Activated naive CD8-positive, alpha-beta T cell treated with anti-CD3 and anti-CD28 coated beads, Interleukin-2, amount 10 ng/mL, durations not matched to agents 7 days and 5 days (primary cell): ENCODE measurements around the gene NEDD4L. TPM values are rescaled to one million over a fixed set of nuclear protein-coding genes. Genes with fewer than 3 reads are reported as not detected.

Experiments
- ATAC-seq: fragments of 150-1000 bp; cut with Tn5 transposase; one replicate; pipeline ENCODE4 v1.10.0; 2021; ENCODE audit warnings: low read depth, moderate library complexity
- POLR2A ChIA-PET: fragments of 350-600 bp; sonication (Branson Sonifier 250); formaldehyde crosslinking; loops from one replicate; lab custom pipeline; 2021; ENCODE audit warnings: antibody characterized with exemption; lab: Charles Lee
- DNase-seq: peaks from one replicate; pipeline ENCODE4 v3.0.0; 2021
- H3K27ac Mint-ChIP-seq: one replicate; pipeline ENCODE4 v1.8.0; 2022; ENCODE audit warnings: mild to moderate bottlenecking, mixed read lengths
- H3K27me3 Mint-ChIP-seq: one replicate; pipeline ENCODE4 v1.8.0; 2022; ENCODE audit warnings: mild to moderate bottlenecking, moderate library complexity, mixed read lengths
- H3K36me3 Mint-ChIP-seq: one replicate; pipeline ENCODE4 v1.8.0; 2021; ENCODE audit warnings: mild to moderate bottlenecking, mixed read lengths
- H3K4me1 Mint-ChIP-seq: one replicate; pipeline ENCODE4 v1.8.0; 2021; ENCODE audit warnings: mixed read lengths
- H3K4me3 Mint-ChIP-seq: one replicate; pipeline ENCODE4 v1.8.0; 2022; ENCODE audit warnings: mild to moderate bottlenecking, moderate library complexity, mixed read lengths
- H3K9me3 Mint-ChIP-seq: one replicate; pipeline ENCODE4 v1.8.0; 2021; ENCODE audit warnings: mixed read lengths
- total RNA-seq, 2 experiments: library from RNA; stranded (reverse); gene quantifications; one replicate each; pipeline ENCODE4 v1.2.3, GENCODE V29; 2021

The NEDD4L gene
- total RNA-seq, 2 experiments from 2014 or later: 4.4 to 7.4 TPM

DNA sequence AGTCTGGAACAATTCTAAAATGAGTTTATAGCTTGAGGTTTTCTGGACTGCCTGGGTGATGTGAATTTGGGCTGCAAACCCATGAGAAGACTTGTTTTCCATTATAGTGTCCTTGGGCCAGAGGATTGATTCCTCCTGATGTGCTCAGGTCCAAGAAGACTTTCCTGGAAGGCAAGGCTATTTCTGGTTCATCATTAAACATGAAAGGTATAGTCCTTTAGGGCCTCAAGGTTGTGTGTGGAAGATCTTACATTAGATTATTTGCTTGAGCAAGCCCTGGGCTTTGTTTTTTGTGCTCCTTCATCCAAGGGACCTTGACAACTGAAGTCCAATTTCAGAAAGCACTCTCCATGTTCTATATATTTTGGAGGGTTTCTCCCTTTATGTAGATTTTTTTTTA lies 26.8 kb upstream of the NEDD4L start:
- peaks cover 4% of the 10 kb centered on the region for H3K9me3 Mint-ChIP-seq
- H3K27me3 Mint-ChIP-seq: peaks cover 11% of the 10 kb centered on the region
- no peaks in the 10 kb centered on the region for H3K4me1 Mint-ChIP-seq
- no peak overlapping the region for H3K27ac Mint-ChIP-seq
- DNase-seq (no peak), ATAC-seq (no peak)
- POLR2A ChIA-PET: no interaction called here
- H3K4me3 Mint-ChIP-seq: no peak overlapping the region
- no peaks in the 10 kb centered on the region for H3K36me3 Mint-ChIP-seq

DNA sequence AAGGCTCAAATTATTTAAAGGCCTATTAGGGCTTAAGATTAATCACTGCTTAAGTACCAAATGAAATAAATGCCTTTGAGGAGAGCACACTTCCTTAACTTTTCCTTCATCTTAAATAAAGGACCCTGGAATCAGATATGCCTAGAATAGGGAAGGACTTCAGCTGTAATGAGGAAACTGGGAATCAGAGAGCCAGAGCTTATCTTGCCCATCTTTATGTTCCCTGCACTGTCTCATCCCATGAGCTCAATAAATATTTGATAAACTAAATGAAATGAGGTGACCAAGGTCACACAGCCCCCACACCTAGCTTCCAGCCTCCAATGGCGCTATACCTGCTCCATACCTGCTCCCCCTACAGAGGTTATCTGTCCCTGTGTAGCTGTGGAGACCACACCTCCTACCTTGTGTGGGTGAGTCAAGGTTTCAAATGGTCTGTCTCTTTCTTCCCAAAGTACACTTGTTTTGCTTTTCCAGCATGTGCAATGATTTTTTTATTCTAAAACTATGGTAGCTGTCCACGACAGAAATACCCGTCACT lies 23.4 kb upstream of the NEDD4L start:
- no peak for DNase-seq
- POLR2A ChIA-PET: no interaction called here

DNA sequence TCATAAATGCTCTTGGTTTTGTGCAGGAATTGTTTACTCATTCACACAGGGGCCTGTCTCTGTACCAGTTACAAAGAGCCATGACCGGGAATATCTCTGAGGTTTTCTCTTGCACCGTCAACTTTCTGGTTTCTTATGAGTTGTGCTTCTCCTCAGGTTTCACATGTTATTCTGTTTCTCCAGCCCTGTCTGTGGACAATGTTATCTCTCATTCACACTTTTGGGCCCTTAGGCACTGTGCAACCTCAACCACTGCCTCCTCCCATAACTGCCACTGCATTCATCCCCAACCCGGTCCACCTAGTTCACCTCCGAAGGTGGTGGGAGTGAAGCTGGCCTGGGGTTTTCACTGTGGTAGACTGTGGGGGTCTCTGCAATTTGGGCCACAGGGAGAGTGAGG lies 22.5 kb upstream of the NEDD4L start:
- H3K27me3 Mint-ChIP-seq: peaks cover 14% of the 10 kb centered on the region
- POLR2A ChIA-PET: no interaction called here
- H3K27ac Mint-ChIP-seq: no peak overlapping the region
- ATAC-seq (no peak), DNase-seq (no peak)
- H3K9me3 Mint-ChIP-seq: no peaks in the 10 kb centered on the region
- no peak overlapping the region for H3K4me3 Mint-ChIP-seq
- H3K36me3 Mint-ChIP-seq: no peaks in the 10 kb centered on the region
- no peaks in the 10 kb centered on the region for H3K4me1 Mint-ChIP-seq

More for the DNA sequence above, 23.4 kb upstream of the NEDD4L start:
- peaks cover 14% of the 10 kb centered on the region for H3K27me3 Mint-ChIP-seq
- H3K9me3 Mint-ChIP-seq: peaks cover 3% of the 10 kb centered on the region
- no peak overlapping the region for H3K4me3 Mint-ChIP-seq
- ATAC-seq: no peak
- no peak overlapping the region for H3K27ac Mint-ChIP-seq
- H3K4me1 Mint-ChIP-seq: no peaks in the 10 kb centered on the region
- H3K36me3 Mint-ChIP-seq: no peaks in the 10 kb centered on the region

DNA sequence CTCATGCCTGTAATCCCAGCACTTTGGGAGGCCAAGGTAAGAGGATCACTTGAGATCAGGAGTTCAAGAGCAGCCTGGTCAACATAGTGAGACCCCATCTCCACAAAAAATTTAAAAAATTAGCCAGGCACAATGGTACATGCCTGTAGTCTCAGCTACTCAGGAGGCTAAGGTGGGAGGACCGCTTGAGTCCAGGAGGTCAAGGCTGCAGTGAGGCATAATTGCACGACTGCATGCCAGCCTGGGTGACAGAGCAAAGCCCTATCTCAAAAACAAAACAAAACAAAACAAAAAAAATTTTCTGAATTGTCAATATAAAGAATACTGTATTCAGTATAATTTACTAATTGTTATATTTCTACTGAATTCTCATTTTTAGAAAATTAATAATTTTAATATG lies 20.9 kb upstream of the NEDD4L start:
- DNase-seq (no peak), ATAC-seq (no peak)
- Mint-ChIP-seq H3K36me3 (no peaks in the 10 kb centered on the region), H3K4me1 (no peaks in the 10 kb centered on the region), H3K27me3 (peaks cover 14% of the 10 kb centered on the region), H3K9me3 (no peaks in the 10 kb centered on the region), H3K27ac (no peak overlapping the region), H3K4me3 (no peak overlapping the region)
- POLR2A ChIA-PET: no interaction called here

DNA sequence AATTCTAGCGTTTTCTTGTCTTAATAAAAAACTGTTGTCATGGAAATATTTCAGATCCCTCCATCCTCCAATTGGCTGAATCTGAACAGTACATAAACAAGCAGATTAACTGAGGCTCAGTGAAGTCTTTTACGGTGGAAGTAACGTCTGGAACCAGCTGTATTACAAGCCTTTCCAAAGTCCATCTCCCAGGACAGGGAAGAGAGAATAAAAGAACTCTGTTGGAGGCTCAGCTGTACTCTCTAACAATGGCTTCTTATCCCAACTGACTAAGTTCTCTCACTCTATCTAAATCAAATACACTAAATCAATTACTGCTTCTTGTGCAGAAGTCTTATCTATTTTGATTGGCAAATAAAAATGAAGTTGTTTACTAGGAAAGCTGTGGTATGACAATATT lies 19.9 kb upstream of the NEDD4L start:
- no peaks in the 10 kb centered on the region for H3K36me3 Mint-ChIP-seq
- no peaks in the 10 kb centered on the region for H3K4me1 Mint-ChIP-seq
- ATAC-seq (no peak), DNase-seq (no peak)
- no peaks in the 10 kb centered on the region for H3K9me3 Mint-ChIP-seq
- H3K27ac Mint-ChIP-seq: no peak overlapping the region
- POLR2A ChIA-PET: no interaction called here
- no peak overlapping the region for H3K4me3 Mint-ChIP-seq
- peaks cover 14% of the 10 kb centered on the region for H3K27me3 Mint-ChIP-seq

DNA sequence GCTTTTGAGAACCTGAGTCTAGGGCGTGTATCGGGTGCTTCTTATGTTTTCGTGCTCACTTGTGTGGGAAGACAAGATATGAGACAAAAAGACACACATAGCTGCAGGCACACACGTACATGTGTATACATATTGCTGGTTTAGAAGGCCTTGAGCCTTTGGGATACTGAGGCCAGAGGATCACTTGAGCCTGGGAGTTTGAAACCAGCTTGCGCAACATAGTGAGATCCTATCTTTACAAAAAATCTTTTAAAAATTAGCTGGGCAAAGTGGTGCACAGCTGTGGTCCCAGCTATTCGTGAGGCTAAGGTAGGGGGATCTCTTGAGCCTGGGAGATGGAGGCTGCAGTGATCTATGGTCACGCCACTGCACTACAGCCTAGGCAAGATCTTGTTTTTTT lies 18.8 kb upstream of the NEDD4L start:
- H3K27ac Mint-ChIP-seq: no peak overlapping the region
- POLR2A ChIA-PET: no interaction called here
- no peak for DNase-seq
- H3K4me3 Mint-ChIP-seq: no peak overlapping the region
- H3K4me1 Mint-ChIP-seq: no peaks in the 10 kb centered on the region
- peaks cover 14% of the 10 kb centered on the region for H3K27me3 Mint-ChIP-seq
- H3K9me3 Mint-ChIP-seq: no peaks in the 10 kb centered on the region
- ATAC-seq: no peak
- H3K36me3 Mint-ChIP-seq: no peaks in the 10 kb centered on the region

DNA sequence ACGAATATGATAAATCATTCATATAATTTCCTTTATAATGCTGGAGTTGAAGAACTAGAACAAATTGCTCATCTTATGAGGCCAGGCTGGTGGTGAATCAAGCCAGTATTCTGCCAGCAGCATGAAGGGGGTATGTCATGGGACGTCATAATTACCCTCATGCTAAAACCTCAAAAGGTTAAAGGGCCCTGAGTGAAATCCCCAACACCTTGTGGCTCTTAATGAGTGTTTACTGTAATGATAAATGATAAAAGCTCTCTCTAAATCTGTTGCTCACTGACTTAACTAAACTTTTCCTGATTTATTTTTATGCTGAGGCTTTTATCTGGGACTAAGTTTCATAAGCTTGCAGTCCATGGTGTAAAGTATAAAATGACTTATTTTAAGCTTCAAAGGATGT lies 18.3 kb upstream of the NEDD4L start:
- Mint-ChIP-seq H3K36me3 (no peaks in the 10 kb centered on the region), H3K27me3 (peaks cover 14% of the 10 kb centered on the region), H3K9me3 (no peaks in the 10 kb centered on the region), H3K4me1 (no peaks in the 10 kb centered on the region), H3K4me3 (no peak overlapping the region), H3K27ac (no peak overlapping the region)
- ATAC-seq (no peak), DNase-seq (no peak)
- POLR2A ChIA-PET: no interaction called here

DNA sequence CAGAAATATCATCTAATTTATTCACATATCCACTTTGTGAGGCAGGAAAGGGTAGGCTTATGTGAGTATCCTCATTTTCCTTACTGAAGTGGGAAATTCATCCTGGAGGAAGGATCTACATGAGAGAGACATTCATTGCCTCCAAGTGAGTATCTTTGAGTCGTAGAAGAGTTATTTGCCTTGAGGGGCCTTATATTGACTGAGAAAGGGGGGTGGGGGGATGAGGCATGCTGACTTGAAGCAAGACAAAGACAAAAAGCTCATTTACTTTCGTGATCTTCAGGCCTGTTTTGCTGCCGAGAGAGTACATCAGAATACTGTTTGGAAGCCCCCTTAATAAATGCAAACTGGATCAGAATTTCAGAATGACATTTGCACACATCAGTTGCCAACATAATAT lies 17.6 kb upstream of the NEDD4L start:
- ATAC-seq (no peak), DNase-seq (no peak)
- H3K36me3 Mint-ChIP-seq: no peaks in the 10 kb centered on the region
- H3K9me3 Mint-ChIP-seq: no peaks in the 10 kb centered on the region
- peaks cover 12% of the 10 kb centered on the region for H3K27me3 Mint-ChIP-seq
- H3K4me3 Mint-ChIP-seq: no peak overlapping the region
- H3K27ac Mint-ChIP-seq: no peak overlapping the region
- POLR2A ChIA-PET: no interaction called here
- H3K4me1 Mint-ChIP-seq: no peaks in the 10 kb centered on the region

DNA sequence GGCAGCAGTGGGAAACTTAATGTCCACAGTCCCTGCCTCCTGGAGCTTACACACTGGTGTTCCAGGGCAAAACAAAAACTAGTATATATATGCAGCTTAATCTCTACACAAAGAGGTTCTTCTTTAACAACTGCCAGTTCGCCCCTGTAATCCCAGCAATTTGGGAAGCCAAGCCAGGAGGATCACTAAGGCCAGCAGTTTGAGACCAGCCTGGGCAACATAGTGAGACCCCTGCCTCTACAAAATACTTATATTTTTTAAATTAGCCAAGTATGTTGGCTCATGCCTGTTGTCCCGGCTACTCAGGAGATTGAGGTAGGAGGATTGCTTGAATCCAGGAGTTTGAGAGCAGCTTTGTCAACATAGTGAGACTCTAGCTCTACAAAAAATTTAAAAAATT lies 17.2 kb upstream of the NEDD4L start:
- POLR2A ChIA-PET: no interaction called here
- no peaks in the 10 kb centered on the region for H3K4me1 Mint-ChIP-seq
- ATAC-seq (no peak), DNase-seq (no peak)
- H3K4me3 Mint-ChIP-seq: no peak overlapping the region
- H3K9me3 Mint-ChIP-seq: no peaks in the 10 kb centered on the region
- H3K27ac Mint-ChIP-seq: no peak overlapping the region
- H3K27me3 Mint-ChIP-seq: peaks cover 17% of the 10 kb centered on the region
- no peaks in the 10 kb centered on the region for H3K36me3 Mint-ChIP-seq

DNA sequence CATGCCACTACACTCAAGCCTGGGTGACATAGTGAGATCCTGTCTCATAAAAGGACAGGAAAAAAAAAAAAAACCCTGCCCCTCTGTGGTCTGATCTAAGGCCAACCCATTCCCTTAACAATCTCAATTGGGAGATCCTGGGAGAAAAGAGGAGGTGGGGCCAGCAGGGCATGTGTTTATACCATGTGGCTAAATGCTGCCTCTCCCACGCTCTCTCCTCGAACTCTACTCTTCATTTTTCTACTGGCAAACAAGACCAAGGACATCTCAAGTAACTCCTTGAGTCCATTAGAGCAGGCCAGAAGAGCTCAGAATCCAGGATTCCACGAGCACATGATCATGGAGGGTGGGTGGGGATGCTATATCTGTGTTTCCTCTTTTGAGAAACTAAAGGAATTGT lies 16.7 kb upstream of the NEDD4L start:
- no peak overlapping the region for H3K27ac Mint-ChIP-seq
- ATAC-seq (no peak), DNase-seq (no peak)
- POLR2A ChIA-PET: no interaction called here
- no peaks in the 10 kb centered on the region for H3K4me1 Mint-ChIP-seq
- peaks cover 17% of the 10 kb centered on the region for H3K27me3 Mint-ChIP-seq
- no peaks in the 10 kb centered on the region for H3K36me3 Mint-ChIP-seq
- no peaks in the 10 kb centered on the region for H3K9me3 Mint-ChIP-seq
- no peak overlapping the region for H3K4me3 Mint-ChIP-seq

DNA sequence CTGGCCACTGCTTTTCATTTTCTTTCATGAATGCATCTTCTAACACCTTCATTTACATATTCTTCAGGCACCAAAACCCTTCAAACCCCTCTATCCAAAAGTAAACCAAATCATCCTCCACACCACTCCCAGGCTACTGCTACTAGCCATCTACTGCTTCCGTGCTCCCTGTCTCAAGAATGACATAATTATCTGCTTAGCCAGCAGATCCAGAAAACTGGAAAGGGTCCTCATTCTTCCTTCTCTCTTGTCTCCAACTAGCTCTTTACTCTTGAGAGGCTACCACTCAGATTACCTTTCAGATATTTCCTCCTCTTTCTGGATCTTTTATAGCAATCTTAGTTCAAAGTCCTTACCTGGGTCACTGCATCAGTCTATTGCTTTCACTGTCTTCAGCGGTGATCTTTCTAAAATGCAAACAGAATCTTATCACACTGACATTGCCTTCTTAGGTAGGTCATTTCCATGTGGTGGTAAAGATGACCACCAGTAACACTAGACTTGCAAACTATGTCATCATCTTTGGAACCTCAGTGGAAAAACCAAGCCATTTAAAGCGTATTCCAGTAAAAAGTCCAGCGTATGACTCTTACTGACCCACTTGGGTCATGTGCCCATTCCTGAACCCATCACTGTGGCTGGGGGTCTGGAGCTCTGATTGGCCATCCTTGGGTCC lies 15.8 kb upstream of the NEDD4L start:
- no peak overlapping the region for H3K4me3 Mint-ChIP-seq
- H3K36me3 Mint-ChIP-seq: no peaks in the 10 kb centered on the region
- peaks cover 17% of the 10 kb centered on the region for H3K27me3 Mint-ChIP-seq
- POLR2A ChIA-PET: no interaction called here
- ATAC-seq (no peak), DNase-seq (no peak)
- H3K4me1 Mint-ChIP-seq: no peaks in the 10 kb centered on the region
- no peak overlapping the region for H3K27ac Mint-ChIP-seq
- no peaks in the 10 kb centered on the region for H3K9me3 Mint-ChIP-seq

DNA sequence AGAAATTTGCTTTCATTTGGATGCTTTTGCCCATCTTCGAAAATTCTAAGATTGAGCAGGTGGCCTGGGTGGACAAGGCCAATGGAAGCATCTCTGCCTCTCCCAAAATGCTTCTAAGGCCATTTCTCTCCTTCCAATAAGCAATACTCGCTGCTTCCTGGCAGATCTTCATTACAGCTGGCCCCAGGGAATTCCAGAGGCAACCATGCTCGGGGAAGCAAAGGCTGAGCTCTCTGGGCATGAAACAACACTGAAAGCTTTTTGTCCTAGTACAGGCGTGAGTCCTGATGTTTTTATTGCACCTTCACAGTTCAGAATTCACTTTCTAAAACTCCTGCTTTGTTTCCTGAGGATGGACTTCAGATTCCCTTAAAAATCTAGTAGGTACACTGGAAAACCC lies 11.8 kb upstream of the NEDD4L start:
- Mint-ChIP-seq H3K4me3 (no peak overlapping the region), H3K36me3 (no peaks in the 10 kb centered on the region), H3K4me1 (no peaks in the 10 kb centered on the region), H3K9me3 (no peaks in the 10 kb centered on the region), H3K27me3 (peaks cover 24% of the 10 kb centered on the region), H3K27ac (no peak overlapping the region)
- DNase-seq (no peak), ATAC-seq (no peak)
- POLR2A ChIA-PET: no interaction called here

DNA sequence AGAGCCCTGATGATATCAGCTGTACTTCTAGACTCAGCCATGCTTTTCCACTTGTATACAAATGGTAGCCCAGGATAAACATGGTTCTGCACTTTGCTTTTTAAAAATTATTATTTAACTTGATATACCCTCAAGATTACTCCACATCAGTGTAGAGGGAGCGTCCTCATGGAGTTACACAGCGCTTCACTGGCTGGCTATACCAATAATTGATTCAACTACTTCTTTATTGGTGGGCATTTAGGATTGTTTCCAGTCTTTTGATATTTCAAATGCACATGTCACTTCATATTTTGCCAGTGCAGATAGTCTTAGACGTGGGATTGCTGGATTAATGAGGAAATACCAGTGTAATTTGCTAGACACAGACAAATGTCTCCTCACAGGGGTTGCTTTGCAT lies 10.8 kb upstream of the NEDD4L start:
- Mint-ChIP-seq H3K27me3 (peaks cover 24% of the 10 kb centered on the region), H3K4me3 (no peak overlapping the region), H3K36me3 (no peaks in the 10 kb centered on the region), H3K9me3 (no peaks in the 10 kb centered on the region), H3K27ac (no peak overlapping the region), H3K4me1 (no peaks in the 10 kb centered on the region)
- POLR2A ChIA-PET: no interaction called here
- ATAC-seq (no peak), DNase-seq (no peak)

DNA sequence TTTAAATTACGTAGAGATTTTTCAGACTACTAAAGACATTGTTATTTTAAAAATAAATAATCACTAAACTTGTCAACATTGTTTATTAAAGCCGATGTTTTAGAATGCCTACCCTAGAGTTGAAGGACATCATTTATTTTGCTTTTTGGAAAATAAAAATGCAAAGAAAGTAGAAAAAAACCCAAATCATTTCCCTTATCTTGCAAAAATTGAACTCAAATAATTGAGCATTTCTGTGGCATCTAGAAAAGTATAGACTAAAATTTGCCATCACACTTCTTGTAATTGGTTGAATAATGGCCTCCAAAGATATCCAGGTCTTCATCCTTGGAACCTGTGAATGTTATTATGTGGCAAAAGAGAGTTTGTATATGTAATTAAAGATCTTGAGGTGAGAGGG lies 9.7 kb upstream of the NEDD4L start:
- Mint-ChIP-seq H3K36me3 (no peaks in the 10 kb centered on the region), H3K9me3 (no peaks in the 10 kb centered on the region), H3K27ac (no peak overlapping the region), H3K27me3 (peaks cover 24% of the 10 kb centered on the region), H3K4me1 (peaks cover 3% of the 10 kb centered on the region), H3K4me3 (no peak overlapping the region)
- POLR2A ChIA-PET: no interaction called here
- ATAC-seq (no peak), DNase-seq (no peak)
